Osteoblast (primary cell): Measurements from ENCODE around the gene SIX5. TPM values are rescaled to one million over a fixed set of nuclear protein-coding genes. Genes with fewer than 3 reads are reported as not detected.
A peak's percentile ranks its signal among the peaks of the same experiment; 100 is the strongest.

Source experiments
- DNase-seq: peaks from one replicate; pipeline ENCODE4 v3.0.0; 2011; ENCODE audit warnings: low spot score, mixed read lengths; ENCODE audit not compliant: insufficient read length; ENCODE audit errors: missing footprints
- H2AFZ ChIP-seq: 2 replicates; pipeline ENCODE4 v1.6.0; 2011; ENCODE audit warnings: mild to moderate bottlenecking, low read length
- H3K27ac ChIP-seq: 2 replicates; pipeline ENCODE4 v1.5.1; 2011; ENCODE audit warnings: mild to moderate bottlenecking, low read depth, low read length, moderate library complexity
- H3K27me3 ChIP-seq: 2 replicates; pipeline ENCODE4 v1.6.0; 2012; ENCODE audit warnings: mild to moderate bottlenecking, control low read depth, inconsistent platforms, low read length, moderate library complexity; ENCODE audit not compliant: insufficient read depth
- H3K36me3 ChIP-seq: 2 replicates; pipeline ENCODE4 v1.5.1; 2011; ENCODE audit warnings: mild to moderate bottlenecking, low read length, control low read depth, moderate library complexity; ENCODE audit not compliant: insufficient read depth
- H3K4me1 ChIP-seq: 2 replicates; pipeline ENCODE4 v1.5.1; 2011; ENCODE audit warnings: mild to moderate bottlenecking, low read length, control low read depth, moderate library complexity; ENCODE audit not compliant: insufficient read depth
- H3K4me2 ChIP-seq: 2 replicates; pipeline ENCODE4 v1.6.0; 2011; ENCODE audit warnings: mild to moderate bottlenecking, low read length; ENCODE audit not compliant: insufficient read depth
- H3K4me3 ChIP-seq: fragments of 200-600 bp; sonication (generic); 3 replicates; pipeline ENCODE4 v1.5.1; 2012; ENCODE audit warnings: mild to moderate bottlenecking, low read length, inconsistent platforms; ENCODE audit not compliant: insufficient read depth
- H3K79me2 ChIP-seq: 2 replicates; pipeline ENCODE4 v1.6.0; 2012; ENCODE audit warnings: mild to moderate bottlenecking, low read length, control low read depth, inconsistent platforms; ENCODE audit not compliant: insufficient read depth
- H3K9me3 ChIP-seq: 2 replicates; pipeline ENCODE4 v1.5.1; 2011; ENCODE audit warnings: low read depth, low read length, control low read depth
- H4K20me1 ChIP-seq: 2 replicates; pipeline ENCODE4 v1.6.0; 2012; ENCODE audit warnings: mild to moderate bottlenecking, low read length, control low read depth; ENCODE audit not compliant: insufficient read depth
- total RNA-seq: library from RNA; depleted of rRNA; stranded (reverse); fragments of >200 nt; gene quantifications from 2 replicates; pipeline ENCODE4 v1.2.3, GENCODE V29; 2012
- TF ChIP-seq, protein P1 (sequence below): IDR thresholded peaks from 2 replicates; pipeline ENCODE4 v1.5.1; 2011; ENCODE audit warnings: mild to moderate bottlenecking, low read depth, low read length, moderate library complexity; ENCODE audit errors: extremely low read depth

SIX5 gene
- total RNA-seq, 1 donor, result 11.6 TPM

- Histone ChIP-seq H3K4me2 (peak overlapping the region; percentile 96), H3K27ac (peak overlapping the region; percentile 79), H2AFZ (peak overlapping the region; percentile 75), H3K79me2 (peaks cover 8% of the 10 kb centered on the region), H3K27me3 (no peaks in the 10 kb centered on the region), H3K4me3 (peak overlapping the region; percentile 76), H3K9me3 (no peaks in the 10 kb centered on the region), H4K20me1 (peaks cover 11% of the 10 kb centered on the region), H3K4me1 (peaks cover 23% of the 10 kb centered on the region), H3K36me3 (peaks cover 13% of the 10 kb centered on the region)
- peak; percentile 99 for DNase-seq
- TF ChIP-seq, protein P1, sequence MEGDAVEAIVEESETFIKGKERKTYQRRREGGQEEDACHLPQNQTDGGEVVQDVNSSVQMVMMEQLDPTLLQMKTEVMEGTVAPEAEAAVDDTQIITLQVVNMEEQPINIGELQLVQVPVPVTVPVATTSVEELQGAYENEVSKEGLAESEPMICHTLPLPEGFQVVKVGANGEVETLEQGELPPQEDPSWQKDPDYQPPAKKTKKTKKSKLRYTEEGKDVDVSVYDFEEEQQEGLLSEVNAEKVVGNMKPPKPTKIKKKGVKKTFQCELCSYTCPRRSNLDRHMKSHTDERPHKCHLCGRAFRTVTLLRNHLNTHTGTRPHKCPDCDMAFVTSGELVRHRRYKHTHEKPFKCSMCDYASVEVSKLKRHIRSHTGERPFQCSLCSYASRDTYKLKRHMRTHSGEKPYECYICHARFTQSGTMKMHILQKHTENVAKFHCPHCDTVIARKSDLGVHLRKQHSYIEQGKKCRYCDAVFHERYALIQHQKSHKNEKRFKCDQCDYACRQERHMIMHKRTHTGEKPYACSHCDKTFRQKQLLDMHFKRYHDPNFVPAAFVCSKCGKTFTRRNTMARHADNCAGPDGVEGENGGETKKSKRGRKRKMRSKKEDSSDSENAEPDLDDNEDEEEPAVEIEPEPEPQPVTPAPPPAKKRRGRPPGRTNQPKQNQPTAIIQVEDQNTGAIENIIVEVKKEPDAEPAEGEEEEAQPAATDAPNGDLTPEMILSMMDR, result no peak
Observed at GRCh38 chr19:45767410-45767880, 1.6 kb downstream of the SIX5 start.

DNA sequence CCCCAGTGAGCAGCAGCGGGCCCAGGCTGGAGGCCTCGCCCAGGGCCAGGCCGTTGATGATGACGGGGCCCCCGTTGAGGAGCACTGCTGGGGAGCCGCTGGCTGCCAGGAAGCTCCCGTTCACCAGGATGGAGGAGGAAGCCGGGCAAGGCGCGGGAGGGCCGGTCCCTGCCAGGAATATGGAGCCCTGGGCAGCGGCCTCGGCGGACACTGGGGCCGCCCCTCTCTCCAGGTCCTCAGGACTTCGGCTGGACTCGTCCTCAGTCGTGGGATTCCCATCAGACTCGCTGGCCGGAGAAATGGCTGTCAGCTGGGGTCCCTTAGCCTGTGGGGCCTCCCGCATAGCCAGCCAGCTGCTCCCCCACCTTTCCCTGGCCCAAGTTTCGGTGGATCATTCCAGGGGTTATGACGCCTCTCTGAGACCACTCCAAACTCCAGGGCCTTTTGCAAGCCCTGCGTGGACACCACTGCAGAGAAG lies 2.1 kb downstream of the SIX5 start:
- DNase-seq, result peak; percentile 94

GRCh38 chr19:45766296-45766868 lies 2.7 kb downstream of the SIX5 start:
- peak overlapping the region; percentile 76 for H3K4me3 ChIP-seq
- peaks cover 3% of the 10 kb centered on the region for H3K36me3 ChIP-seq
- DNase-seq, result no peak
- no peaks in the 10 kb centered on the region for H3K27me3 ChIP-seq
- peaks cover 6% of the 10 kb centered on the region for H4K20me1 ChIP-seq
- H3K4me2 ChIP-seq, result peak overlapping the region; percentile 96
- TF ChIP-seq, protein P1, result no peak
- peak overlapping the region; percentile 79 for H3K27ac ChIP-seq
- peaks cover 8% of the 10 kb centered on the region for H3K79me2 ChIP-seq
- H3K9me3 ChIP-seq, result no peaks in the 10 kb centered on the region
- H3K4me1 ChIP-seq, result peaks cover 23% of the 10 kb centered on the region
- no peak overlapping the region for H2AFZ ChIP-seq

More for the DNA sequence above, 2.1 kb downstream of the SIX5 start:
- H3K4me3 ChIP-seq, result peak overlapping the region; percentile 76
- H3K4me2 ChIP-seq, result peak overlapping the region; percentile 96
- H3K27me3 ChIP-seq, result no peaks in the 10 kb centered on the region
- H4K20me1 ChIP-seq, result peaks cover 9% of the 10 kb centered on the region
- peaks cover 8% of the 10 kb centered on the region for H3K79me2 ChIP-seq
- no peaks in the 10 kb centered on the region for H3K9me3 ChIP-seq
- TF ChIP-seq, protein P1, result no peak
- H3K27ac ChIP-seq, result peak overlapping the region; percentile 79
- H3K4me1 ChIP-seq, result peaks cover 23% of the 10 kb centered on the region
- peak overlapping the region; percentile 75 for H2AFZ ChIP-seq
- H3K36me3 ChIP-seq, result peaks cover 8% of the 10 kb centered on the region

GRCh38 chr19:45765702-45766295 lies 3.3 kb downstream of the SIX5 start:
- Histone ChIP-seq H3K9me3 (no peaks in the 10 kb centered on the region), H4K20me1 (no peaks in the 10 kb centered on the region), H3K27me3 (no peaks in the 10 kb centered on the region), H3K4me1 (peaks cover 19% of the 10 kb centered on the region), H3K27ac (no peak overlapping the region), H3K4me3 (no peak overlapping the region), H3K79me2 (peaks cover 8% of the 10 kb centered on the region), H3K36me3 (no peaks in the 10 kb centered on the region), H2AFZ (no peak overlapping the region), H3K4me2 (peak overlapping the region; percentile 96)
- DNase-seq, result peak; percentile 60
- TF ChIP-seq, protein P1, result no peak
